ENCODE results near the gene DOCK2.
"Not testable (repeated sequence)": the region's sequence is repeated elsewhere in the genome, so short reads cannot be mapped to it uniquely, and the experiment has no call there.

The DOCK2 gene

GRCh38 chr5:169754737-169755136, 117.7 kb downstream of the DOCK2 start:
- no peak for DNase-seq (ENCODE audit: low read depth, low spot score)

GRCh38 chr5:169756071-169756765, 119.1 kb downstream of the DOCK2 start:
- no peak for DNase-seq (ENCODE audit: low read depth, low spot score)

- DNase-seq (ENCODE audit: low read depth, low spot score): no peak
Observed at GRCh38 chr5:169757016-169757415, 119.9 kb downstream of the DOCK2 start.

GRCh38 chr5:169758886-169759285, 121.8 kb downstream of the DOCK2 start:
- DNase-seq (ENCODE audit: low read depth, low spot score): no peak

GRCh38 chr5:169760229-169760628, 123.2 kb downstream of the DOCK2 start:
- DNase-seq (ENCODE audit: low read depth, low spot score): no peak

- DNase-seq (ENCODE audit: low read depth, low spot score): peak; percentile 84
Observed at GRCh38 chr5:169762338-169763095, 125.4 kb downstream of the DOCK2 start.

GRCh38 chr5:169763376-169764017, 126.4 kb downstream of the DOCK2 start:
- no peak for DNase-seq (ENCODE audit: low read depth, low spot score)

- no peak for DNase-seq (ENCODE audit: low read depth, low spot score)
Observed at GRCh38 chr5:169764018-169764378, 126.9 kb downstream of the DOCK2 start.

- no peak for DNase-seq (ENCODE audit: low read depth, low spot score)
Observed at GRCh38 chr5:169765176-169765996, 128.3 kb downstream of the DOCK2 start.

- DNase-seq (ENCODE audit: low read depth, low spot score): not testable (repeated sequence)
Observed at GRCh38 chr5:169766943-169767342, 129.9 kb downstream of the DOCK2 start.

GRCh38 chr5:169767938-169768337, 130.9 kb downstream of the DOCK2 start:
- no peak for DNase-seq (ENCODE audit: low read depth, low spot score)

- DNase-seq (ENCODE audit: low read depth, low spot score): no peak
Observed at GRCh38 chr5:169768416-169768815, 131.3 kb downstream of the DOCK2 start.

- no peak for DNase-seq (ENCODE audit: low read depth, low spot score)
Observed at GRCh38 chr5:169770109-169770508, 133.0 kb downstream of the DOCK2 start.

GRCh38 chr5:169772256-169772655, 135.2 kb downstream of the DOCK2 start:
- no peak for DNase-seq (ENCODE audit: low read depth, low spot score)

GRCh38 chr5:169772688-169773087, 135.6 kb downstream of the DOCK2 start:
- no peak for DNase-seq (ENCODE audit: low read depth, low spot score)

GRCh38 chr5:169777159-169777558, 140.1 kb downstream of the DOCK2 start:
- no peak for DNase-seq (ENCODE audit: low read depth, low spot score)

- DNase-seq (ENCODE audit: low read depth, low spot score): no peak
Observed at GRCh38 chr5:169778622-169779596, 141.8 kb downstream of the DOCK2 start.

GRCh38 chr5:169781420-169782345, 144.6 kb downstream of the DOCK2 start:
- DNase-seq (ENCODE audit: low read depth, low spot score): peak; percentile 39

- DNase-seq (ENCODE audit: low read depth, low spot score): peak; percentile 85
Observed at GRCh38 chr5:169785771-169786618, 148.9 kb downstream of the DOCK2 start.

Measured in astrocyte of the hippocampus (primary cell).